Measurements from ENCODE around the gene PLXNB2. TPM values are rescaled to one million over a fixed set of nuclear protein-coding genes. Genes with fewer than 3 reads are reported as not detected.

The PLXNB2 gene
- total and polyA plus RNA-seq, 12 donors: 12.4 to 431 (median 296) TPM

DNA sequence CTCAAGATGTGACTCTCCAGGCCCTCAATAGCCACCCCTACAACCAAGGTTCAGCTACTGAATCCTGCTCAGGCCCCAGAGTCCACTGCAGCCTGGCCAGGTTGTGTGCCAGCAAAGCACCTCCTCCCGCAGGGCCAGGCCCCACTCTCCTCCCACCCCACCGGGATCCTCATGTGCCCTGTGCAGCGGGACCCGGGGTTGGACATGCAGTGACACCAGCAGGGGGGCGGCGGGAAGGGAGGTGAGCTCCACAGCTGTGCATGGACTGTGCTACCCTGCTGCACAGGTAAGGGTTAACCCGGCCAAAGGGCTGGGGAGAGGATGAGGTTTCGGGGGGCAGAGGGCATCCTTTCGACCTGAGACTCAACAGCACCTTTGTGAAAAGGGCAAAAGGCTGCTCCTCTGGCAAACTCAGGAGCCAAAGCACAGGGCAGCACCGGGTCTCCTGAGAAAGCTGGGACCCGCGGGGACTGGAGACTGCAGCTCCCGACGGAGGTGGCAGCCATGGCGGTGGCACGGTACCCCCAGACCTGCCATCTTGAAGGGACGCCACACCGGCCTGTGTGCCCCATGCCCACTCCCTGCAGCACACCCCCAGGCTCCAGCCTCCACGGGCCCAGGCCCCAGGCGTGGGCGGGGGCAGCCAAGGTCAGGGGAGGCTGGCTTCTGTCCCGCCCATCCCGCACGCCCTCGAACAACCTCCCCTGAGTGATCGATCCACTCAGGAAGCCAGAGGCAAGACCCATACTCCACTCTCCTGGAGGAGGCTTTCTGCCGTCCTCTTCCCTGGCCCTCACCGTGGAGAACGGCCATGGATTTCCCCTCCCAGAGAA lies 10.6 kb downstream of the PLXNB2 start:
- H3K4me1 ChIP-seq (replicated peaks in 1 of 2): peaks cover 77 to 89% of the 10 kb centered on the region in 2 donors
- H3K27ac ChIP-seq: peak overlapping the region in 3 of 5 donors; percentile 37 to 72 (median 54)
- no peak overlapping the region for H3K4me3 ChIP-seq
- 26 to 41% (median 30%) methylated on average over 12 to 29 of the region's 29 CpGs for WGBS, 4 donors
- peak in 1 of 7 donors; percentile 59 for DNase-seq
- no peaks in the 10 kb centered on the region for H3K9me3 ChIP-seq (replicated peaks in 1 of 3)
- intact Hi-C loops (cut with DNase I): no loop called here
- no peak for TF ChIP-seq POLR2A (IDR thresholded peaks at IDR 0.05)
- TF ChIP-seq, protein P1, sequence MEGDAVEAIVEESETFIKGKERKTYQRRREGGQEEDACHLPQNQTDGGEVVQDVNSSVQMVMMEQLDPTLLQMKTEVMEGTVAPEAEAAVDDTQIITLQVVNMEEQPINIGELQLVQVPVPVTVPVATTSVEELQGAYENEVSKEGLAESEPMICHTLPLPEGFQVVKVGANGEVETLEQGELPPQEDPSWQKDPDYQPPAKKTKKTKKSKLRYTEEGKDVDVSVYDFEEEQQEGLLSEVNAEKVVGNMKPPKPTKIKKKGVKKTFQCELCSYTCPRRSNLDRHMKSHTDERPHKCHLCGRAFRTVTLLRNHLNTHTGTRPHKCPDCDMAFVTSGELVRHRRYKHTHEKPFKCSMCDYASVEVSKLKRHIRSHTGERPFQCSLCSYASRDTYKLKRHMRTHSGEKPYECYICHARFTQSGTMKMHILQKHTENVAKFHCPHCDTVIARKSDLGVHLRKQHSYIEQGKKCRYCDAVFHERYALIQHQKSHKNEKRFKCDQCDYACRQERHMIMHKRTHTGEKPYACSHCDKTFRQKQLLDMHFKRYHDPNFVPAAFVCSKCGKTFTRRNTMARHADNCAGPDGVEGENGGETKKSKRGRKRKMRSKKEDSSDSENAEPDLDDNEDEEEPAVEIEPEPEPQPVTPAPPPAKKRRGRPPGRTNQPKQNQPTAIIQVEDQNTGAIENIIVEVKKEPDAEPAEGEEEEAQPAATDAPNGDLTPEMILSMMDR (IDR thresholded peaks at IDR 0.05): no peak
- no peaks in the 10 kb centered on the region for H3K36me3 ChIP-seq (replicated peaks in 1 of 2)
- no peaks in the 10 kb centered on the region for H3K27me3 ChIP-seq

DNA sequence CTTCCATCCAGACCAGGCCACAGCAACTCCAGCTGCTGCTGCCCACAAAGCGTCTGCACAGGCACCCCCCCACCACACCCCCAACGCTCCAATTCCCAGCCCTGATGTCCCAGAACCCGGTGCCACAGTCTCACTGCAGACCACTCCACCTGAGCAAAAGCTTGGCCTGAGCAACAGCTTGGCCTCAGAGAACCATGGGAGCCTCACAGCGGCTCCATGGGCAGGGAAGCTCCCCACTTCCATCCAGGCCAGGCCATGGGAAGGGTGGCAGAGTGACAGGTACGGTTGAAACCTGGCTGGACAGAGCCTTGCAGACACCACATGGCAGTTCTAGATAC lies 13.2 kb downstream of the PLXNB2 start:
- peaks cover 53 to 63% of the 10 kb centered on the region in 2 donors for H3K4me1 ChIP-seq (replicated peaks in 1 of 2)
- no peaks in the 10 kb centered on the region for H3K9me3 ChIP-seq (replicated peaks in 1 of 3)
- H3K4me3 ChIP-seq: no peak overlapping the region
- WGBS, 4 donors: 49 to 57% (median 53%) methylated on average over 4 to 5 of the region's 5 CpGs
- peaks cover 0 to 14% of the 10 kb centered on the region in 2 donors for H3K36me3 ChIP-seq (replicated peaks in 1 of 2)
- DNase-seq: no peak
- TF ChIP-seq, protein P1 (IDR thresholded peaks at IDR 0.05): no peak
- no peak for TF ChIP-seq POLR2A (IDR thresholded peaks at IDR 0.05)
- intact Hi-C loops (cut with DNase I): no loop called here
- peak overlapping the region in 4 of 5 donors; percentile 37 to 91 (median 59) for H3K27ac ChIP-seq
- no peaks in the 10 kb centered on the region for H3K27me3 ChIP-seq

- Histone ChIP-seq H3K4me1 (replicated peaks in 1 of 2) (peaks cover 48 to 57% of the 10 kb centered on the region in 2 donors), H3K4me3 (peak overlapping the region in 1 of 4 donors; percentile 19), H3K9me3 (replicated peaks in 1 of 3) (no peaks in the 10 kb centered on the region), H3K27ac (peak overlapping the region in 4 of 5 donors; percentile 37 to 91 (median 59)), H3K27me3 (no peaks in the 10 kb centered on the region), H3K36me3 (replicated peaks in 1 of 2) (peaks cover 0 to 20% of the 10 kb centered on the region in 2 donors)
- intact Hi-C loops (cut with DNase I): no loop called here
- TF ChIP-seq, protein P1 (IDR thresholded peaks at IDR 0.05): no peak
- TF ChIP-seq POLR2A (IDR thresholded peaks at IDR 0.05): no peak
- DNase-seq: peak in 4 of 7 donors; percentile 65 to 82 (median 76)
- 20 to 29% (median 26%) methylated on average over 1 to 42 of the region's 42 CpGs for WGBS, 4 donors
These were observed 13.8 kb downstream of the PLXNB2 start for GRCh38 chr22:50293441-50294318.
